ENCODE measurements around the gene NME5.
"Not testable (repeated sequence)": the region's sequence is repeated elsewhere in the genome, so short reads cannot be mapped to it uniquely, and the experiment has no call there.

- not testable (repeated sequence) for TF ChIP-seq POLR2A, CTCF (IDR thresholded peaks at IDR 0.05)
These were observed 69.2 kb downstream of the NME5 start for GRCh38 chr5:138070026-138070425.

All from testis (tissue), 2 donors.